ENCODE measurements around the gene TMEM184B.

TMEM184B gene

DNA sequence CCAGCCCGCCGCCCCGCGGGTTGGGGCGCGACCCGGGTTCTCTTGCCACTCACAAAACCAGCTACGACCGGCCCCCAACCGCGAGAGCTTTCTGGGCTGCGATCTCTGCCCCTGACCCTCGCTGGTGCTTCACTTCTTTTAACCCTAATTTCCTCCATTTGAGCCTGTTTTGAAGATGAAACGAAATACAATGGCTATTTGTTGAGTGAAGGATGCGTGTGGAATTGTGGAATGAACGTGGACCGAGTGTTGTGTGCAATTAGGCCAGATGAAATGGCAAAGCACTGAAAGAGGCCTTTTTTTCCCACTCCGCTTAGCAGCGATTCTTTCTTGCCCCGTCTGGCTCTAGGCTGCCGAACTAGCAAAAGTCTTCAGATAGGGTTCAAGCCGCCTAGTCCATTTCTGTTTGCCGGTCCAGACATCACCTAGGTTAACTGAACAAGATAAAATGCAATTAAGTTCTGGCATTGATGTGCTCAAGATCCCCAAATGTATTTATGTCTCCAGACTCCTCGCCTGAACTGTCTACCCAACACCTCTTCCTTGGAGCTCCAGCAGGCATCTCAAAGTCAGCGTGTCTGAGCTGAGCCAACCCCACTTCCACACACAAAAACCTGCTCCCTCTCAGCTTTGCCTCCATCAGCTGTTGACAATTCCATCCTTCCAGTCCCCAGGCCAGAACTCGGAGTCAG, 471 bp upstream of the TMEM184B start:
- DNase-seq = no peak

DNA sequence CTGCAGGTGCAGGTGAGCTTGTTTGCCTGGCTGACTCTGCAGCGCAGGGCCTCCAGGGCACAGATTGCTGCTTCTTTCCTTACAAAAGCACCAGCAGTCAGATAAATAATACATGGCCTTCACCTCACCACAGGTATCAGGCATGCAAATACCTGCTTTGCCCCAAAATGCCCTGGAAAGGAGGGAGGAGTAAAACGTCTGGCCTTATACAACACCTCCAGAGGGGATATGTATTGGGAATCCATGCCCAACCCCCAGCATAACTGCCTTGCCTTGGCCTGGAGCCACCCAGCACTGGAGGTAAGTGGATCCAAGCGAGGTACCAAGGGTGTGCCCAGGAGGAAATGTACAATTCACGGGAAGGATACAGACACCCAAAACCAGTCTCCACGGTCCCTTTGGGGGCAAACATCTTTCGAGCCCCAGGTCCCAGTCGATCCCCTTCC, 860 bp downstream of the TMEM184B start:
- DNase-seq = no peak

DNA sequence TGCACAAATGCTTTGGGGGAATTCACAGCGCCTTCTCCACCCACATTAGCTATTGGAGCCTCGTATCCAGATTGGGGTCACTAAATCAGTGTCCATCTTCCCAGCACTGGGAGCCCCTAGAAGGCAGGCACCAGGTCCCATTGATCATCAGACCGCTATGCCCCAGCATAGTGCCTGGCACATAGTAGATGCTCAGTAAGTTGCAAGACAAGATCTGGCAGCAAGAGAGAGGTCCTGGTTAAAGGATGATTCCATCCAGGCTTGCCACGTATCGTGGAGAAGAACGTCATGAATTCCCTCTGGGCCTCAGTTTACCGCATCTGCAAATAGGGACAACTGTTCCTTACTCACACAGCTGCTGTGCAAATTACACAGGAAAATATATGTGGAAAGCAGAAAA, 1.7 kb downstream of the TMEM184B start:
- DNase-seq = no peak

DNA sequence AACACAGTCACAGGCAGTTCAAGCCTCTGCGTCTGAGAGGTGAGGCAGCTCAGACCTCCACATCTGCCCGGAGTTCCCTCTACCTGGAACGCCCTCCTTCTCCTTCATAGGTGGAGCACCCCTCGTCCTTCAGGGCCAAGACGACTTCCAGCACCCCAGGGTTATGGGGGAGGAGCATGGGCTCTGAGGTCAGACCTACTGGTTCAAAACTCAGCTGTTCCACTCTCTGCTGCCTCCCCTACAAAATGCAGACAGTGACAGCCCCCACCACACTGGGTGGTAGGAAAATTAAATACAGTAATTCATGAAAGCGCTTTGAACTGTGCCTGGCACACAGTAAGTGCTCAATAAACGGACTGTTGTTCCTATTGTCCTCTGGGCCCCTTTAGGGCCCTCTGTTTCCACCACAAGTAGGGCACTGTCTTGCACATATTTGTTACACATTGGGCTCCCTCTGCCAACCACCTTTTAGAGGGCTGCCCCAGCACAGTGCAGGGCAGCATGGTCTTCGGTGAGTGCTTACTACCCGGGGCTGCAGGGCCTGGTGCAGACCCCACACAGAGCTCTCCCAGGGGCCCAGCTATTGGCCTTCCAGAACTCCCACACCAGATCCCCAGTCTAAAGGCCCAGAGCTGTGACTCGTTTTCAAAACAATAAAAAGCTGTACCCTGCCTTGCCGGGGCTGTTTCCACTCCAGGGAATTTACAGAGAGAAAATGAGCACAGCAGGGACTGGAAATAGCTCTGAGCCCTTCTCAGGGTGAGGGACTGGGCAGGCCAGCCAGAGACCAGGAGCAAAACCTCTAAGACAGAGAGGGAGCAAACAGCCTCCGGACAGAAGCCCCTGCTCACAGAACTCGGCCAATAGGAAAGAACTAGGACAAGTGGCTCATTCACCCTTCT, 2.5 kb downstream of the TMEM184B start:
- no peak for DNase-seq

DNA sequence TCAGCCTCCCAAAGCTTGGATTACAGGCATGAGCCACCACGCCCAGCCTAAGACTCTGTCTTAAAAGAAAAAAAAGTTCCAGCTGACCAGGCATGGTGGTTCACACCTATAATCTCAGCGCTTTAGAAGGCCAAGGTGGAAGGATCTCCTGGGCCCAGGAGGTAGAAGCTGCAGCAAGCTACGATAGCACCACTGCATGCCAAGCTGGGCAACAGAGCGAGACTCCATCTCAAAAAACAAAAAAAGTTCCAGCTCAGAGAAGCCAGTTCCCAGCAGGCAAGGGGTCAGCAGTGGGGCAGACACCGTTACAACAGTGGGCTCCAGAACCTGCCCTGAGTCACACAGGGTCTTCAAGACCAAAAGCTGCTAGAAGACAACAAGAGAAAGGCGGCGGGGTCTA, 3.3 kb downstream of the TMEM184B start:
- DNase-seq = no peak

DNA sequence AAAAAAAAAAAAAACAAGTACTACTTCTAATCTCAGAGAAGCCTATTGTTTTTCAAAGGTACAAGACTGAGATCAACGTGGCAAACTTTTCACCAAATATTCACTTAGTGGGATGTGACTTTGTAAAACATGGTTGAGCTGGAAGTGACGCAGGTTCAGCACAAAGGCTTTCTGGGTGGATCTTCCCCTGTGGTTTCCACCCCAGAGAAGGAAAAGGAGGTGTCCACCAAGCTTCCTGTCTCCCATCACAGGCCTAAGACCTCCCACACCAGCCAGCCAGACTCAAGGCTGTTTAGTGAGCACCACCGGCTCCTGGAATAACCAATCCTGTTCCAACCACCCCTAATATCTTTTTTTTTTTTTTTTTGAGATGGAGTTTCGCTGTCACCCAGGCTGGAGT, 5.7 kb downstream of the TMEM184B start:
- DNase-seq = peak in 2 of 4 experiments; percentile 10 to 24

DNA sequence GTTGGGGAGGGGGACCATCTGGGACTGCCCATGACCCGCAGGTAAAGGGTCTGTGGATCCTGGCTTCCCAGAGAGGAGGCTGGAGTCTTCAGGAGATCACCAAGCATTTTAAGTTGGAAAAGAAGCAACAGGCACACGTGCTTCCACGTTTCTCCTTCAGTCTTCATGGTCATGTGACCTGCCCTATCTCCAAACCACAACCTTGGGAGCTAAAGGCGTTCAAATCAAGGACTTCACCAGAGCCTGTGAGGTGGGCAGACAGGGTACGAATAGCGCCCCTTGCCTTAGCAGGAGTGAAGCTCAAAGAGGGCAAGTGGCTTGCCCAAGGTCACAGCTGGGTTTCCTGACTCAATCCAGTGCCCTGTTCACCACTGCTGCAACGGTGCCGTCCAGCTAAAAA, 6.7 kb downstream of the TMEM184B start:
- DNase-seq = no peak

DNA sequence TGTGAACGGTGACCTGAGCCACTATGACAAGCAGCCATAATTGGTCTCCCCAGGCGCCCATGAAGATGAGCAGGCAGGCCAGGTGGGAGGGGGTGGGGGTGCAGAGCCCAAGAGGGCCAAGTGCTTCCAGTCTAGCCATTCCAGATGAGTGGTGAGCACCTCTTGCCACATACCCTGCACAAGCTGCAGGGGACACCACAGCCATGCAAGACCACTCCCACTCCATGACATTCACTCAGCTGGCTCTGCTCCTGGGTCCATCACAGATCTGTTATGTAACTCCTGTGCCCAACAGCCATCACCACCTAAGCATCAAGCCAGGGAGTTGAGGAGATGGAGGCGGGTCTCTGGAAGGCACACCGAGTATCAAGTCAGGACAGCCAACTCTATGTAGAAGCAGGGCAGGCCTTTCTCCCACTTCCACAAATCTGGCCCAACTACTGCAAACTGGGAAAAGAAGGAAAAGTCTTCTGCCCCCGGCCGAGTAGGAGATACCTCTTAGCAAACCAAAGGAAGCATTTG, 8.4 kb downstream of the TMEM184B start:
- no peak for DNase-seq

DNA sequence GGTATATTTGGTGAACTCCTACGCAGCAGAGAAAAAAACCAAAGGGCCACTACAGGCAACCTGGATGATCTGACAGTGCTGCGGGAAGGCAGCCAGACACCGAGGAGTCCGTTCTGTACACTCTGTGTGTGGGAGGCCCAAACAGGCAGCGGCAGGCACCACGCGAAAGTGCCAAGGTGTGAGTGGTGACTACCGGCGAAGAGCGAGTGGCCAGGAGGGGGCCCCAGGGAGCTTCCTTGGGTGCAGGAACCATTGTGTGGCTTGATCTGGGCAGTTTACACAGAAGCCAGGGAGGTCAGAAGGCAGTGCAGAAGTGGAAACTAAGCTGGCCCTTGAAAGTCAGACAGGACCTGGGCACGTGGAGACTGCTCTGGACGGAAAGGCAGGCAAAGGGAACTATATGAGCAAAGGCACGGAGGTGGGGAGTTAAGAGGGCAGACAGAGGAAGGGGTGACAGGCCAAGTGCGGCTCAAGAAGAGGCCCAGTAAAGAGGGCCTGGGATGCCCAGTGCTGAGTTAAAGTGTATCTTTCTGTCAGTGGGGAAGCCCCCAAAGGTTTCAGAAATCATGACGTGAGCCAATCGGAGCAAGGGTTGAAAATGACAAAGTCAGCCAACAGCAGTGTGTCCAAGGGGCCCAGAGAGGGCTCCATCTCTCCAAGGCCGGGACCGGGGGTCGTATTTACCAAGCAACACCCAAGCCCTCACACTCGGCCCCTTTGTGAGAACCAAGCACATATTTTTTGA, 10.6 kb downstream of the TMEM184B start:
- peak in 1 of 4 experiments; percentile 21 for DNase-seq

DNA sequence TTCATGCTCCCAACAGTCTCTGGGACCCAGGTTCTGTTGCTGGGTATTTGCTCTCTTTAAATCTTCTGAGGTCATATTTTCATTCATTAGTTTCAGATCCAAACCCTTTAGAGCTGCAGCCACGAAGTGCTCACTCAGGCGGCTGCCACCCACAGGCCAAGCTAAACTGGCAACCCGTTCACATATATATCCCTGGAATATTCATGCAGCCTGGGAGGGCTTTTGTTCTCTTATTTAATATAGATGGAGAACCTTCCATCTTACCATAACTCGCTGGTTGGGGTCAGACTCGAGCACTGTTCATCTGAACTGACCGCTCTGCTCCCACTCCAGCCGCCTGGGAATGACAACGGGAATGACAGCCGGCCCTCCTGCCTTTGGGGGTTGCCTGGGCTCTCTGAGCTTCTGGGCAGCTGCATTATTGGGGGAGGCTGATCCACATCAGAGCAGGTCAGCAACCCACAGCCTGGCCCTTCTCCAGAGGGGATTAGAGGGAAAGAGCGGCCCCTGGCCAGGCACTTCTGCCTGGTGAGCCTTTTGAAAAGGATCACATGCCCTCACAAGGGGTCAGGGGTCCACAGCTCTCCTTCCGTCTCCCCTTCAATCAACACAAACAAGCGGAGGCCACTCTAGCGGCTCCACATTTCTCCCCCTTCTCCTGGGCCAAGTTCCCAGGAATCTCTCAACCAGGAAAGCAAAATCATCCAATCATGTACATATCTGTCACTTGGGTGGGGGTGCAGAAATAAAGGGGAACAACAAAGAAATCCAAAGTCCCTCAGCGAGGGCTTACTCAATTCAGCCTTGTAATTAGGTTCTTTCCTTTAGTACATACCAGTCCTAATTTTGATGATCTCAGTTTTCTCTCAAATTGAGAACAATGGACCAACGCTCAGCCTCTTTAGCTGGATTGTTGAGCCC, 11.8 kb downstream of the TMEM184B start:
- no peak for DNase-seq

DNA sequence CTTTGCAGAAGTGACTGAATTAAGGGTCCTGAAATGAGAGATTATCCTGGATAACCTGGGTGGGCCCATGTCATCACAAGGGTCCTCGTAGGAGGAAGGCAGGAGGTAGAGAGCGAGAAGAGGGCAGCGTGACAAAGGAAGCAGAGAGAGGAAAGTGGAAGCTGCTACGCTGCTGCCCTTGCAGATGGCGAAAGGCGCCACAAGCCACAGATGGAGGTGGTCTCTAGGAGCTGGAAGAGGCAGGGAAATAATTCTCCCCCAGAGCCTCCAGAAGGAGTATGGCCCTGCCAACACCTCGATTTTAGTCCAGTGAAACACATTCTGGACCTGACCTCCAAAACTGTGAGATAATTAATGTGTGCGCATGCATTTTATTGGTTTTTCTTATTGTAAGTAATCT, 13.4 kb downstream of the TMEM184B start:
- DNase-seq = no peak

DNA sequence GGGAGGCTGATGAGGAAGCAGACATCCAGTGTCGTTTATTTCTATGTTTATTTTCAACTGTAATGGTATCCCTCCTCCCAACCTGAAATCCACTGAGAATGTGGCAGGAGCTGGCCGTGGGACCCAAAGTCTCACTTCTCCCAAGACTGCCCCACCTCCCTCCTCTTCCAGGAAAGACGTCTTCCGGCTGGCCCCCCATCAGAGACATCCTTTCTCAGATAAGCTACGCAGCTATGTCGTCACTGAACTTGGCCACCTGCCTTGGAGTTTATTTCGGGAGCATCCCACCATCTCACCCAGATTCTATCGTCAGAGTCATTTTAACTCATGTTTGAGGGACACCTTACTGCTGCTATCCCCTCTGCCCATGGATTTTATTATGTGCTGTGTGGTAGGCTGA, 13.9 kb downstream of the TMEM184B start:
- no peak for DNase-seq

DNA sequence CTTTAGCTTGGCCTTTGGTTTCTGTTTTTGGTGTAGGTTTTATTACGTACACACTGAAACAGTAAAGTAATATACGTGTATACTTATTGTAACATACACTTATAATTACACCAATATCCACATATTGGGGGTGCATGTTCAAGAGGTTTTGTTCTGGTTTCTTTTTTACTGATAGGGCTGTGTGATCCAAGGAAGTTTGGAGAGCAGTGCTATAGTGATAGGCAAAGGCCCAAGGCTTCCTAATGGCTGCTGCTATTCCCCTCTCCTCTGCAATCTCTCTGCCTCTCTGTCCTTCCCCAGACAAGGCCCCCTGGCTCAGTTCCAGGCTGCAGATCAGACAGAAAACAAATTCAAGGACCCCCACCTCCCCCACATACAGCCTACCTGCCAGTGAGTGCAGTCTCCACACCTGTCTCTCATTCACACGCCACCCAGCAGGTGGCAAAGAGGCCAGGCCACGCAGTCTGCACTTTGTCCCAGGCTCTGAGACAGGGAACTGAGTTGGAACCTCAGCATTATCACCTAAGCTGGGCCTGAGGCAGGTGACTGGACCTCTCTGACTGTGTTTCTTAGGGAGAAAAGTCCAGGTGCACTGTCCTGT, 15.1 kb downstream of the TMEM184B start:
- DNase-seq = no peak

DNA sequence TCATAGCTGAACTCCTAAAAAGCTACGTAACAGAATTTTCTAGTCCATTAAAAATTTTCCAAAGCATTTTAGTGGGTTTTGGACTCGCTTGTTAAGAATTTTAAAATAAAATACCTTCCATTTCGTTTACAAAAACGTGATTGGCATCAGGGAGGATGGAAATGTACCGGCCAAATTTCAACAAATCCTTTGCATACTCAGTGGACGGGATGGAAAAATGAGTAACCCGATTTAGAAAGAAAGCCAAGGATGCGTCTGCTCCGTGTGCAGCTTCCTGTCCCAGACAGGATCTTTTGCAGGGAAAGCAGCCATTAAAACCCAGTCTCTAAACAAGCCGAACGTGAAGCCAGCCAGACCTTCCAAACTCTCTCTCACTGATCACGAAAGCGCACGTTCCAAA, 15.6 kb downstream of the TMEM184B start:
- no peak for DNase-seq

DNA sequence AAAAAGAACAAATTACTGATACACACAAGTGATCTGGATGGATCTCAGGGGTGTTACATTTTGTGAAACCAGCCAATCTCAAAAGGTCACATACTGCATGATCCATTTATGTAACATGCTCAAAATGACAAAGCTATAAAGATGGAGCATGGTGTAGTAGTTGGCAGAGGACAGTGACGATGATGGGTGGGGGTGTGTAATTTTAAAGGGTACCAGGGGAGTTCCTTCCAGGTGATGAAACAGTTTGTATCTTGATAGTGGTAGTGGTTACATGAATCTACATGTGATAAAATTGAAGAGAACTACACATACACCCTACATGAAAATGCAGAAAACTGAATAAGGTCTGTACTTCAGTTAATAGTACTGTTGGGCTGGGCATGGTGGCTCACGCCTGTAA, 17.1 kb downstream of the TMEM184B start:
- no peak for DNase-seq

DNA sequence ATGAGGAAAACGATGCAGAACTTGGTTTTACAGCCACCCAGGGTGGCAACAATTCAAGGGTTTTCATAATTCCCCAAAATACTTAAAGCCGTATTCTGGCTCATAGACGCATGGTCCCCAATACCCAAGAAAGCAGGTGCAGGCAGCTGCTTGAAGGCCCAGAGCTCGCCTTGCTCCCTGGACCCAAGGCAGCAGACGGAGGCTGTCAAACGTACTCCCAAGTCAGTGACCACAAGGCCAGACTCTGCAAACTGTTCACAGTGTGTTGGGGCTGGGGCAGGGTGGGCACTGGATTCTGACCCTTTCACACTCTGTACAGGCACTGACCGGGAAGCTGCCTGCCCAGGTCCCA, 21.5 kb downstream of the TMEM184B start:
- no peak for DNase-seq

DNA sequence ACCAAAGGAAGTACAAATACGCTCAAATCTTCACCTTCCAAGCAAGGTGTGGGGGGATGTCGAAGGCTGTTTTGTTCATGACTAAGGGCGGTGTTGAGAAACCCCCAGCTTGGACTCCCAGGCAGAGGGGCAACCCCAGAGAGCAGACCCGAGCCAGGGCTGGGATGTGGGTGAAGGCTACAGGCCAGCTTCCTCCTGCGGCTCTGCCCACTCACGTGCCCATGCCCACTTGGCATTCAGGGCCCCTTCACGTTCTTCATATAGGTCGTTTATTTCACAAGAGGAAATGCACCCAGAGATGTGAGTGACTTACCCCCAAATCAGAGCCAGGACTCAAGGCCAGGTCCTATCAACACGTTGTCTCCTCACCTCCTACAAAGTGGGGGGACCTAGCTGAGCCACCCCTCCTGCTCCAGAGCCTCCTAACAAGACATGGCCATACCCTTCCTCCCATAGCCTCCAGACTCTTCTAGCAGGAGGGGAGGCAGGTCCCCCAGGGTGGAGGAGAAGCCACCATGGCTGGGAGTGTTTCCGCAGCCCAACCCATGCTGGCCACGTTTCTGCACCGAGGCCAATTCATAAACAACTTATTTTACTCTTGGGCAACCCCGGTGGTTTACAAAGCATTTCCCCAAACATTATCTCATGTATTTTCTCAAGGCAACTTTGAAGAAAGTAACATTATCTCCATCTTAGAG, 22.0 kb downstream of the TMEM184B start:
- DNase-seq = no peak

DNA sequence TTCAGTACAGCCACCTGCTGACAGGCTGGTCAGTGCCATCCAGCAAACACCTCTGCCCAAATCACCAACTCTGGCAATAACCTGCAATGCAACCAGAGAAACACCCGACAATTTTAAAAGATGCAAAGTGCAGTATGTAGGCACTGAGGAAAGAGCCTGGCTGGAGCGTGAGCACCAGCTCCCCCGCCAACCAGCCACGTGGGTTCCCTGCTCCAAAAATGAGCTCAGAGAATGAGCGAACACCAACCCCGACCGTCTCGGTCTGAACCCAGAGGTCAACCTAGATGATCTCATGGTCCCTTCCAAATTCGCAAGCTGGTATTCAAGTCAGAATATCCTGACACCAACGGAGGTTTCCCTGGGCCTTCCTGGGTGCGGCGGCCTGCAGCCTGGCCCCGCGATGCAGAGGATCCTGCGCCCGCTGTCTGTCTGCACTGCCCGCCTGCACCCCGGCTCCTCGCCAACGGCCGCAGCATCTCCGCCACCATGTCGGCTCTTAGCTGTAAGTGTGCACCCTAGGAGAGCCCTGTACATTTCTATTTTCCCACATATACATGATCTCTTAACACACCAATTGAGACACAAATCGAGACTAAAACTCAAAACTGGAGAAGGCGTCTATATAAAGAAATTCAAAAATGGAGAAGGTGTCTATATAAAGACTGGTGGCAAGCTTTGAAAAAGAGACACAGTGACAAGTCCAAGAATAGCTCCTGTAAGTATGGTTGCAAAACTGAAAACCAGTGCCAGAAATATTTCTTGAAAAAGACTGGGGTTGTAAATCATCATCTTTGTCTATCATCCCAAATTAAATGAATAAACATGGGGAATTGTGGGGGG, 22.8 kb downstream of the TMEM184B start:
- DNase-seq = no peak

DNA sequence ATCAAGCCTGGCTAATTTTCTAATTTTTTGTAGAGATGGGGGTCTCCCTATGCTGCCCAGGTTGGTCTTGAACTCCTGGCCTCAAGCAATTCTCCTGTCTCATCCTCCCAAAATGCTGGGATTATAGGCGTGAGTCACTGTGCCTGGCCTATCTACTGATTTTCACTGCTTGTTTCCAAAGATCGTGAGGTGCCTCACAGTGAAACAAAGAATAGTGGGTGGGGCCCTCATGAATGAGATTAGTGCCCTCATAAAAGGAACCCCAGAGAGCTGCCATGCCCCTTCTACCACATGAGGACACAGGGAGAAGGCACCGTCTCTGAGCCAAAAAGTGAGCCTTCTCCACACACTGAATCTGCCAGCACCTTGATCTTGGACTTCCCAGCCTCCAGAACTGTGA, 23.5 kb downstream of the TMEM184B start:
- no peak for DNase-seq

DNA sequence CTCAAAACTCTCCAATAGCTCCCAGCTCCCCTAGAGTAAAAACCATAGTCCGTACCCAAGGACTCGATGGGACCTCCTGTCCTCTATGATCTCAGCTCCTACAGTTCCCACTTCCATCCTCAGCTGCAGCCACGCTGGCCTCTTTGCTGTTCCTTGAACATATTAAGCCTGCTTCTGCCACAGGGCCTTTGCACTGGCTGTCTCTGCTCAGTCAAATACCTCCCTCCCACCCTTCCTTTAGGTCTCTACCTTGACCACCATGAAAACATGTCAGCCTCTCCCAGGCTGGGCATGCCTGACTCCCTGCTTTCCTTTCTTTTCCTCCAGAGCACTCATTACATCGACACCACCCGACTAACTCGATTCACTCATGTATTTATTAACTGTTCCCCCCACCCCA, 24.5 kb downstream of the TMEM184B start:
- DNase-seq = no peak
